Stimulated activated CD8-positive, alpha-beta memory T cell treated with anti-CD3 and anti-CD28 coated beads, Interleukin-15, amount 100 ng/mL, for 4 hours (primary cell): ENCODE results near the gene CPLX1.
A peak's percentile ranks its signal among the peaks of the same experiment; 100 is the strongest.
"Not testable (repeated sequence)": the region's sequence is repeated elsewhere in the genome, so short reads cannot be mapped to it uniquely, and the experiment has no call there.

ENCODE experiments used
- DNase-seq, 2 donors: peaks; one replicate each; pipeline ENCODE4 v3.0.0-alpha.2; 2020; ENCODE audit warnings: low read depth in 2 of 2

The CPLX1 gene

GRCh38 chr4:757111-757510 lies 68.8 kb downstream of the CPLX1 start:
- DNase-seq: no peak

GRCh38 chr4:754221-755120 lies 71.5 kb downstream of the CPLX1 start:
- DNase-seq: no peak

- DNase-seq: not testable (repeated sequence)
Measured at GRCh38 chr4:753186-753585, 72.7 kb downstream of the CPLX1 start.

GRCh38 chr4:752196-752861 lies 73.6 kb downstream of the CPLX1 start:
- DNase-seq: no peak

- no peak for DNase-seq
Measured at GRCh38 chr4:751676-752075, 74.3 kb downstream of the CPLX1 start.

- DNase-seq: no peak
Measured at GRCh38 chr4:749698-750666, 75.9 kb downstream of the CPLX1 start.

GRCh38 chr4:748461-748860 lies 77.5 kb downstream of the CPLX1 start:
- no peak for DNase-seq

GRCh38 chr4:747546-748170 lies 78.3 kb downstream of the CPLX1 start:
- no peak for DNase-seq

GRCh38 chr4:744212-744841 lies 81.6 kb downstream of the CPLX1 start:
- DNase-seq: no peak

- no peak for DNase-seq
Measured at GRCh38 chr4:743463-744211, 82.3 kb downstream of the CPLX1 start.

- peak; percentile 45 to 46 for DNase-seq
Measured at GRCh38 chr4:742742-743311, 83.1 kb downstream of the CPLX1 start.

GRCh38 chr4:742096-742741 lies 83.7 kb downstream of the CPLX1 start:
- DNase-seq: no peak

GRCh38 chr4:740656-741282 lies 85.2 kb downstream of the CPLX1 start:
- no peak for DNase-seq

- DNase-seq: no peak
Measured at GRCh38 chr4:740011-740410, 85.9 kb downstream of the CPLX1 start.

GRCh38 chr4:739569-739968 lies 86.4 kb downstream of the CPLX1 start:
- no peak for DNase-seq

- DNase-seq: no peak
Measured at GRCh38 chr4:738781-739280, 87.1 kb downstream of the CPLX1 start.

GRCh38 chr4:736561-736960 lies 89.4 kb downstream of the CPLX1 start:
- not testable (repeated sequence) for DNase-seq

GRCh38 chr4:735583-735982 lies 90.3 kb downstream of the CPLX1 start:
- no peak for DNase-seq
